GM21529 (cell line): Measurements from ENCODE around the gene MYH6.
"Not testable (repeated sequence)": the region's sequence is repeated elsewhere in the genome, so short reads cannot be mapped to it uniquely, and the experiment has no call there.

Experiments
- ATAC-seq: cut with Tn5 transposase; IDR thresholded peaks from one replicate; pipeline ENCODE4 v1.9.1; 2021; ENCODE audit not compliant: unreplicated experiment

Gene MYH6

GRCh38 chr14:23415821-23416778 lies 8.0 kb upstream of the MYH6 start:
- ATAC-seq: no peak

DNA sequence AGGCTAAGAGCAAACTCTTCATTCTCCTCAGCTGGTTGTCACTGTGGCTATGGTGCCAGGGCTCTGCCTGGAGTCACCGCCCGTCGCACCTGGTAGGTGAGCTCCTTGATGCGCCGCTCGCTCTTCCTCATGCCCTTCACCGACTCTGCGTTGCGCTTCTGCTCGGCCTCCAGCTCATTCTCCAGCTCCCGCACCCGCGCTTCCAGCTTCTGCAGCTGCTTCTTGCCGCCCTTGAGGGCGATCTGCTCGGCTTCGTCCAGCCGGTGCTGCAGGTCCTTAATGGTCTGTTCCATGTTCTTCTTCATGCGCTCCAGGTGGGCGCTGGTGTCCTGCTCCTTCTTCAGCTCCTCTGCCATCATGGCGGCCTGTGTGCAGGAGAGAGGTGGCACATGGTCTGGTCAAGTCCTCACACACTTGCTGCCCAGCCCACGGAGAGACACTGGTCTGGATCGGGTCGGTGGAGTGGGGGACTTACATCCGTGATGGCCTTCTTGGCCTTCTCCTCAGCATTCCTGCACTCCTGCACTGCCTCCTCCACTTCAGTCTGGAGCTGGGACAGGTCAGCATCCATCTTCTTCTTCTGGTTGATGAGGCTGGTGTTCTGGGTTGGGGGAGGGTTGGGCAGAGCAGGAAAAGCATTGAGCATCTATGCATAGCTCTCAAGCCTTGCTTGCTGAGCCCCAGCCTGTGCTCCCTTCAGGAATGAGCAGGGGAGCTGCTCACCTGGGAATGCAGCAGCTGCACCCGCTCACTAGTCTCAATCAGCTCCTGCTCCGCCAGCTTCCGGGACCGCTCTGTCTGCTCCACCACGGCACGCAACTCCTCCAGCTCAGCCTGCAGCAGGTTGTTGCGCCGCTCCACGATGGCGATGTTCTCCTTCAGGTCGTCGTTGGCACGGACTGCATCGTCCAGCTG lies 7.1 kb upstream of the MYH6 start:
- ATAC-seq: no peak

GRCh38 chr14:23414254-23414653 lies 6.2 kb upstream of the MYH6 start:
- ATAC-seq: no peak

DNA sequence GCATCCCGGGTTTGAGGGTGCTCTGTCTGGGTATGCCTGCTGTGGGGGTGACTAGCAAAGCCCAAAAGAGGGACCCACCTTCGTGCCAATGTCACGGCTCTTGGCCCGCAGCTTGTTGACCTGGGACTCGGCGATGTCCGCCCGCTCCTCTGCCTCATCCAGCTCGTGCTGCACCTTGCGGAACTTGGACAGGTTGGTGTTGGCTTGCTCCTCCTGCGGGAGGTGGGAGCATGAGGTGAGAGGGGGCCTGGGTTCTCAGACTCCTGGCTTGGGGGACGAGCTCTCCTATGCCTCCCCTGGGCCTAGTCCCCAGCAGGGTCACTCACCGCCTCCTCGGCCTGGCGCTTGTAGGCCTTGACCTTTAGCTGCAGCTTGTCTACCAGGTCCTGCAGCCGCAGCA lies 5.6 kb upstream of the MYH6 start:
- no peak for ATAC-seq

DNA sequence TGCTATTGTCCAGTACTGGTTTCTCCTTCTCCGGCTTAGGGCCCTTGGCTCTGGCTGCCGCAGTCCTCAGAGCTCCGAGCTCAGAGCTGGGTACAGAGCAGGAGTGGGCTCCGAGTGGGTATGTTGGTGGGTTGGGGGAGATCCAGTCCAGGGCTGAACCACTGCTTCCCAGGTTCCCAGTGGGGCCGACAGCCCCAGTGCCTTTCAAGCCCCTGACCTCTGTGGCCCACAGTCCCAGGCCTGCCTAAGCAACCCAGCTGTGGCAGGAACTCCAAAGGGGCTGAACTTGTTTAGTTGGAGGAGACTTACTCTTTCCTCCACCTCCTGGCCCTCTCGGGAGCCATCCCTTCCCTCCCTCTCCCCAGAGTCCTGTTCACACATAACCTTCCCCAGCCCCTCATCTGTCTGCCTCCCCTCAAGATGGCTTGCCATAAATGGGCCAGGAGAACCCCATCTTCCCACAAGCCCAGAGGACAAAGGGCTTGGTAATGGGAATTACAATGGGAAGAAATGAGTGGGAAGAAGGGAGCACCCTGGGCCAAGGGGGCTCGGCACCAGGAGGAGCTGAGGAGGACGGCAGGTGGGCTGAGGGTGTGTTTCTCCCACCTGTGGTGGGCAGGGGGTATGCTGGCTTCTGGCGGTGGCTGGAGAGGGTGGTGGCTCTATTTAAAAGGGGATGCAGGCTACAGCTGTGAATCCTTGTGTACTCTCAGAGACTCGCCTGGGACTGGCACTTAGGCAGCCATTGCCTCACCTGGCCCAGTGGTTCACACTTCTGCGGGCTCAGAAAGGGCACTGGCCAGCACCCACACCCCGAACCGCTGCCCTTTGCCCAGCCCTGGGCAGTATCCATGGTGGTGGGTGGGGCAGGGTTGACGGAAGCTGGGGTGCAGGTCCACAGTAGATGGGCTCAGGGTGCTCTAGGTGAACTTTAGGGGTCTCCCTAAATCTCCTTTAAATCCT lies 3.8 kb upstream of the MYH6 start:
- ATAC-seq: no peak

DNA sequence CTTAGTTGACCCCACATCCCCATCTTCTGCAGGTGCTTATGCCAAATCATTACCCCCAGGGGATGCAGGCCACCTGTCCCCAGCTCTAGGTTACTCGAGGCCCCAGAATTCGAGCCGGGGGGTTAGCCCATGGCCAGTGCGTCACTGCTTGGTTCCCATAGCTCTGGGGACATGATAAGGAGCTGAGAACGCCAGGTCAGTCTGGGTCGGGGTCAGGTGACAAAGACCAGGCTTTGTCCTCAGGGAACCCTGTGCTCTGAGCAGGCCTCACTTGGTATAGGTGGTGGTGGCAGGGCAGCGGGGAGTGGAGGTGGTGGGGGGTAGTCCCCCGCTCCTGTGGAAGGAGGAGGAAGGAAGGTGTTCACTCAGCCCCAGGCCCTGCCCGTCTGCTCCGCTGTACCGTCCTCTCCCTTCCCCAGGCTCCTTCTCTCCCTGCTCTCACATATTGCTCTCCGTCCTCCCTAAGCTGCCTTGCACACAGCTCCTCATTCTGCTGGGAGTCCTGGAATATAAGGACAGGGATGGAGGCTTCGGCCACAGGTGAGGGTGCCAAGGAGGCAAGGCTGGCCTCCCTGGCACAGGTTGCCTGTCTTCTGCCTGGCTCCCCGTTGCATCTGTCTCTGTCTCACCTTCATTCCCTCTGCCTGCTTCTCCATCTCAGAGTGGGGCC lies 2.0 kb upstream of the MYH6 start:
- no peak for ATAC-seq

- ATAC-seq: no peak
Measured at GRCh38 chr14:23409475-23409874, 1.4 kb upstream of the MYH6 start.

DNA sequence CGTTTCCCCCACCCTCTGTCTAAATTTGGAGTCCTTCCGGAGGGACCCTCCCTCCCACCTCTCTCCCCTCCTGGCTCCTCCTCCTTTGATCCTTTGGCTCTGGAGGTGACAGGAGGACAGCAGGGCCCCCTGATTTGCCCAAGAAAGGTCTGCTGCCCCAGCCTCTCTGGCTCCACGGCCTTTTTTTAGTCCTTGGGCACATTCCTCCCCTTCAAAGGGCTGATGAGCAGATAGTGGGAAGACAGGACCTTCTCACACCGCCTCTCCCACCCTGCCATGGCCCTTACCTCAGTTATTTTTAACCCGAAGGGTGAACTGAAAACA lies 196 bp upstream of the MYH6 start:
- no peak for ATAC-seq

DNA sequence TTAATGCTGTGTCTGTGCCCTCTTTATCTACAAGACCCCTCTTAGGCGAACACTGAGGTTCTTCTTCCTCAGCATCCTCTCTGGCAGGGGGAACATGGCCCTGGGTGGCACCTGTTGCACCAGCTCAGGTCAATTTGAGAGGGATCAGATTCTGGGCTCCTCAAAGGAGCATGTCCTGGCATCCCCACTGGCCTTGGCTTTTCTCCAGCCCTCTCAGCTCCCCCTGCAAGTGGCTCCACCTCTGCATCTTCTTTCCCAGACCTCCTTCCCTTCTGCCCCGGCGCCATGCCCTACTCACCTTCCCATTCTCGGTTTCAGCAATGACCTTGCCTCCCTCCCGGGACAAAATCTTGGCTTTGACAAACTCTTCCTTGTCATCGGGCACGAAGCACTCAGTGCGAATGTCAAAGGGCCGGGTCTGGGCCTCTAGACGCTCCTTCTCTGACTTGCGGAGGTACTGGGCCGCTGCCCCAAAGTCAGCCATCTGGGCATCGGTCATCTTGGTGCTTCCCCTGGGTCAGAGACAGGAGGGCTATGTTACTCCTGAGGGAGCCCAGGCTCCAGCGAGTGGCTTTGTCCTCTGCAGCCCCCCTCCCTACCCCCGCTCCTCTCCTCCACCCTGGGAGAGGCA lies 1.2 kb downstream of the MYH6 start:
- ATAC-seq: no peak

- ATAC-seq: no peak
Measured at GRCh38 chr14:23406244-23406643, 1.8 kb downstream of the MYH6 start.

- no peak for ATAC-seq
Measured at GRCh38 chr14:23405516-23406025, 2.5 kb downstream of the MYH6 start.

GRCh38 chr14:23405096-23405495 lies 3.0 kb downstream of the MYH6 start:
- ATAC-seq: no peak

GRCh38 chr14:23404331-23404900 lies 3.7 kb downstream of the MYH6 start:
- no peak for ATAC-seq

DNA sequence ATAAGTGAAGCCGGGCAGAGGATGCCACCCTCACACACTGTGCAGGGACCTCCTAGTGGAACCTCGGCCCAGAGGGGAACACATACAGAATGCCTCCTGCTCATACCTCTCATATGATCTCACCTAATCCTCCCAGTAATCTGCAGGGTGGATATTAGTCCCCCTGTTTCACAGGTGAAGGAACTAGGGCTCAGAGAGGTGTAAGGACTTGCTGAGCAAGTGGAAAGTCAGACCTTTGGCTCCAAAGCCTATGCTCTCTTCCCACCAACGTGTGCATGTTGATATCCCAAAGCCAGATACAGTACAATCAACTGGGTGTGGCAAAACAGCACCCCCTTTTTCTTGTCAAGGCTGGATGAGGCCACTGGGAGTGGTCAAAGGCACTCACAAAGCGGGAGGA lies 4.2 kb downstream of the MYH6 start:
- ATAC-seq: no peak

DNA sequence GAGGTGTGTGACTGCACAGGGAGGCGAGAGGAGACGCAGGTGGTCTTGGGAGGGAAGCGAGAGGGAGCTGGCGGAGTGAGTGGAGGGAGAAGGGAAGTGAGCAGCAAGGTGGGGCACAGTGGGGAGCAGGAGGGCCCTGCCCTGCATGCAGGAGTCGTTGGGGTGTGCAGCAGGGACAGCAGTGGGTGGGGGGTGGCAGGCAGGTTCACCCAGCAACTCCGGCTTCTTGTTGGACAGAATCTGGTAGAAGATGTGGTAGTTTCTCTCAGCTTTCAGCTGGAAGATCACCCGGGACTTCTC lies 5.0 kb downstream of the MYH6 start:
- no peak for ATAC-seq

- no peak for ATAC-seq
Measured at GRCh38 chr14:23402296-23403138, 5.6 kb downstream of the MYH6 start.

- no peak for ATAC-seq
Measured at GRCh38 chr14:23401291-23401690, 6.8 kb downstream of the MYH6 start.

DNA sequence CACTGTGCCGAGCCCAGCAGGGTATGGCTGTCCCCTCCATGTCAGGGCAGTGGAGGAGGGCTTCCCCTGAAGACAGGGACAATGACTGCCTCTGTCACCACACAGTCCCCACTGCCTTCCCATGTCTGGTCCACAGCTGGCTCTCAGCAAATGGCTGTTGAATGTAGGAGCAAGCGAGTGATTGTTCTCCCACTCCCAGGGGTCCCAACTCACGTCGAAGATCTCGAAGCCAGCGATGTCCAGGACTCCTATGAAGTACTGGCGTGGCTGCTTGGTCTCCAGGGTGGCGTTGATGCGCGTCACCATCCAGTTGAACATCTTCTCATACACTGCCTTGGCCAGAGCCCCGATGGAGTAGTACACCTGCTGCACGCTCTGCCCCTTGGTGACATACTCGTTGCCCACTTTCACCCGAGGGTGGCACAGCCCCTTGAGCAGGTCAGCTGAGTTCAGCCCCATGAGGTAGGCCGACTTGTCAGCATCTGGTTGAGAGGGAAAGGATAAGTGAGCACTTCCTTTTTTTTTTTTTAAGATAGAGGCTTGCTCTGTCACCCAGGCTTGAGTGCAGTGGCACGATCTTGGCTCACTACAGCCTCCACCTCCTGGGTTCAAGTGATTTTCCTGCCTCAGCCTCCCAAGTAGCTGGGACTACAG lies 7.5 kb downstream of the MYH6 start:
- ATAC-seq: not testable (repeated sequence)
